ENCODE data around the gene PKIB. TPM values are rescaled to one million over a fixed set of nuclear protein-coding genes. Genes with fewer than 3 reads are reported as not detected.

The PKIB gene
- total and polyA plus RNA-seq, 4 donors = 1.4 to 14.4 (median 2.1) TPM

- no peak for DNase-seq
Observed at GRCh38 chr6:122753688-122754056, 143.5 kb downstream of the PKIB start.

GRCh38 chr6:122754191-122754731, 144.1 kb downstream of the PKIB start:
- no peak overlapping the region for H3K27ac ChIP-seq (ENCODE audit: low read depth in 1 of 2, low read length in 2 of 2)
- no peaks in the 10 kb centered on the region for H3K36me3 ChIP-seq (ENCODE audit: control insufficient read depth in 1 of 2, insufficient read depth in 2 of 2, low read length in 1 of 2)
- H3K27me3 ChIP-seq (ENCODE audit: control insufficient read depth in 1 of 2, insufficient read depth in 2 of 2, low read length in 1 of 2) = peaks cover 0 to 5% of the 10 kb centered on the region in 2 donors
- intact Hi-C loops (cut with DNase I) = no loop called here
- H3K9me3 ChIP-seq (ENCODE audit: control insufficient read depth, low read length) = no peaks in the 10 kb centered on the region
- WGBS, 2 donors = 75 to 77% methylated on average over 5 of the region's 5 CpGs
- no peak overlapping the region for H3K4me3 ChIP-seq (ENCODE audit: low read length in 2 of 2)
- no peaks in the 10 kb centered on the region for H3K4me1 ChIP-seq (ENCODE audit: control insufficient read depth in 1 of 2, insufficient read depth in 2 of 2, low read length in 2 of 2)
- DNase-seq = no peak
- ATAC-seq (ENCODE audit: low FRiP score) = no peak

More at GRCh38 chr6:122753688-122754056, 143.5 kb downstream of the PKIB start:
- intact Hi-C loops (cut with DNase I) = no loop called here
- no peaks in the 10 kb centered on the region for H3K36me3 ChIP-seq (ENCODE audit: control insufficient read depth in 1 of 2, insufficient read depth in 2 of 2, low read length in 1 of 2)
- ATAC-seq (ENCODE audit: low FRiP score) = no peak
- WGBS, 2 donors = 37 to 42% methylated on average over 5 of the region's 5 CpGs
- H3K9me3 ChIP-seq (ENCODE audit: control insufficient read depth, low read length) = no peaks in the 10 kb centered on the region
- H3K27ac ChIP-seq (ENCODE audit: low read depth in 1 of 2, low read length in 2 of 2) = no peak overlapping the region
- peaks cover 0 to 5% of the 10 kb centered on the region in 2 donors for H3K27me3 ChIP-seq (ENCODE audit: control insufficient read depth in 1 of 2, insufficient read depth in 2 of 2, low read length in 1 of 2)
- no peak overlapping the region for H3K4me3 ChIP-seq (ENCODE audit: low read length in 2 of 2)
- H3K4me1 ChIP-seq (ENCODE audit: control insufficient read depth in 1 of 2, insufficient read depth in 2 of 2, low read length in 2 of 2) = no peaks in the 10 kb centered on the region

GRCh38 chr6:122755901-122756300, 145.7 kb downstream of the PKIB start:
- H3K27ac ChIP-seq (ENCODE audit: low read depth in 1 of 2, low read length in 2 of 2) = no peak overlapping the region
- intact Hi-C loops (cut with DNase I) = no loop called here
- 64 to 75% methylated on average over 9 of the region's 9 CpGs for WGBS, 2 donors
- H3K27me3 ChIP-seq (ENCODE audit: control insufficient read depth in 1 of 2, insufficient read depth in 2 of 2, low read length in 1 of 2) = peaks cover 0 to 5% of the 10 kb centered on the region in 2 donors
- H3K4me3 ChIP-seq (ENCODE audit: low read length in 2 of 2) = no peak overlapping the region
- ATAC-seq (ENCODE audit: low FRiP score) (no peak), DNase-seq (no peak)
- H3K4me1 ChIP-seq (ENCODE audit: control insufficient read depth in 1 of 2, insufficient read depth in 2 of 2, low read length in 2 of 2) = no peaks in the 10 kb centered on the region
- no peaks in the 10 kb centered on the region for H3K9me3 ChIP-seq (ENCODE audit: control insufficient read depth, low read length)
- H3K36me3 ChIP-seq (ENCODE audit: control insufficient read depth in 1 of 2, insufficient read depth in 2 of 2, low read length in 1 of 2) = no peaks in the 10 kb centered on the region

- DNase-seq = no peak
- H3K27me3 ChIP-seq (ENCODE audit: control insufficient read depth in 1 of 2, insufficient read depth in 2 of 2, low read length in 1 of 2) = peaks cover 0 to 5% of the 10 kb centered on the region in 2 donors
- 39 to 40% methylated on average over 1 of the region's 1 CpG for WGBS, 2 donors
- intact Hi-C loops (cut with DNase I) = no loop called here
- H3K4me1 ChIP-seq (ENCODE audit: control insufficient read depth in 1 of 2, insufficient read depth in 2 of 2, low read length in 2 of 2) = no peaks in the 10 kb centered on the region
- no peaks in the 10 kb centered on the region for H3K9me3 ChIP-seq (ENCODE audit: control insufficient read depth, low read length)
- ATAC-seq (ENCODE audit: low FRiP score) = no peak
- H3K4me3 ChIP-seq (ENCODE audit: low read length in 2 of 2) = no peak overlapping the region
- H3K27ac ChIP-seq (ENCODE audit: low read depth in 1 of 2, low read length in 2 of 2) = no peak overlapping the region
- H3K36me3 ChIP-seq (ENCODE audit: control insufficient read depth in 1 of 2, insufficient read depth in 2 of 2, low read length in 1 of 2) = no peaks in the 10 kb centered on the region
Observed at GRCh38 chr6:122758927-122759334, 148.7 kb downstream of the PKIB start.

- intact Hi-C loops (cut with DNase I) = no loop called here
- H3K27ac ChIP-seq (ENCODE audit: low read depth in 1 of 2, low read length in 2 of 2) = no peak overlapping the region
- H3K4me3 ChIP-seq (ENCODE audit: low read length in 2 of 2) = no peak overlapping the region
- no peaks in the 10 kb centered on the region for H3K4me1 ChIP-seq (ENCODE audit: control insufficient read depth in 1 of 2, insufficient read depth in 2 of 2, low read length in 2 of 2)
- peaks cover 0 to 5% of the 10 kb centered on the region in 2 donors for H3K27me3 ChIP-seq (ENCODE audit: control insufficient read depth in 1 of 2, insufficient read depth in 2 of 2, low read length in 1 of 2)
- no peak for DNase-seq
- no peaks in the 10 kb centered on the region for H3K9me3 ChIP-seq (ENCODE audit: control insufficient read depth, low read length)
- no peaks in the 10 kb centered on the region for H3K36me3 ChIP-seq (ENCODE audit: control insufficient read depth in 1 of 2, insufficient read depth in 2 of 2, low read length in 1 of 2)
- ATAC-seq (ENCODE audit: low FRiP score) = no peak
Observed at GRCh38 chr6:122760330-122760729, 150.1 kb downstream of the PKIB start.

- Histone ChIP-seq H3K36me3 (ENCODE audit: control insufficient read depth in 1 of 2, insufficient read depth in 2 of 2, low read length in 1 of 2) (no peaks in the 10 kb centered on the region), H3K4me1 (ENCODE audit: control insufficient read depth in 1 of 2, insufficient read depth in 2 of 2, low read length in 2 of 2) (no peaks in the 10 kb centered on the region), H3K4me3 (ENCODE audit: low read length in 2 of 2) (no peak overlapping the region), H3K9me3 (ENCODE audit: control insufficient read depth, low read length) (no peaks in the 10 kb centered on the region), H3K27me3 (ENCODE audit: control insufficient read depth in 1 of 2, insufficient read depth in 2 of 2, low read length in 1 of 2) (no peaks in the 10 kb centered on the region), H3K27ac (ENCODE audit: low read depth in 1 of 2, low read length in 2 of 2) (no peak overlapping the region)
- DNase-seq = no peak
- intact Hi-C loops (cut with DNase I) = no loop called here
- ATAC-seq (ENCODE audit: low FRiP score) = no peak
Observed at GRCh38 chr6:122766256-122766655, 156.1 kb downstream of the PKIB start.

- H3K27ac ChIP-seq (ENCODE audit: low read depth in 1 of 2, low read length in 2 of 2) = no peak overlapping the region
- WGBS, 2 donors = 37 to 58% methylated on average over 1 of the region's 1 CpG
- H3K4me1 ChIP-seq (ENCODE audit: control insufficient read depth in 1 of 2, insufficient read depth in 2 of 2, low read length in 2 of 2) = no peaks in the 10 kb centered on the region
- no peak for ATAC-seq (ENCODE audit: low FRiP score)
- DNase-seq = no peak
- no peak overlapping the region for H3K4me3 ChIP-seq (ENCODE audit: low read length in 2 of 2)
- no peaks in the 10 kb centered on the region for H3K27me3 ChIP-seq (ENCODE audit: control insufficient read depth in 1 of 2, insufficient read depth in 2 of 2, low read length in 1 of 2)
- no peaks in the 10 kb centered on the region for H3K9me3 ChIP-seq (ENCODE audit: control insufficient read depth, low read length)
- H3K36me3 ChIP-seq (ENCODE audit: control insufficient read depth in 1 of 2, insufficient read depth in 2 of 2, low read length in 1 of 2) = no peaks in the 10 kb centered on the region
- intact Hi-C loops (cut with DNase I) = no loop called here
Observed at GRCh38 chr6:122770835-122771601, 160.8 kb downstream of the PKIB start.

- H3K36me3 ChIP-seq (ENCODE audit: control insufficient read depth in 1 of 2, insufficient read depth in 2 of 2, low read length in 1 of 2) = no peaks in the 10 kb centered on the region
- ATAC-seq (ENCODE audit: low FRiP score) (no peak), DNase-seq (no peak)
- H3K4me3 ChIP-seq (ENCODE audit: low read length in 2 of 2) = no peak overlapping the region
- H3K9me3 ChIP-seq (ENCODE audit: control insufficient read depth, low read length) = no peaks in the 10 kb centered on the region
- 77 to 80% methylated on average over 3 of the region's 3 CpGs for WGBS, 2 donors
- no peak overlapping the region for H3K27ac ChIP-seq (ENCODE audit: low read depth in 1 of 2, low read length in 2 of 2)
- no peaks in the 10 kb centered on the region for H3K4me1 ChIP-seq (ENCODE audit: control insufficient read depth in 1 of 2, insufficient read depth in 2 of 2, low read length in 2 of 2)
- H3K27me3 ChIP-seq (ENCODE audit: control insufficient read depth in 1 of 2, insufficient read depth in 2 of 2, low read length in 1 of 2) = no peaks in the 10 kb centered on the region
- intact Hi-C loops (cut with DNase I) = no loop called here
Observed at GRCh38 chr6:122772724-122773415, 162.7 kb downstream of the PKIB start.

All from aorta (tissue), 5 donors.